Endothelial cell of hepatic sinusoid (primary cell): Measurements from ENCODE around the gene ALDH18A1.

ENCODE experiments used
- in situ Hi-C: cut with HindIII; loops from 2 replicates; pipeline ENCODE4 v1.10.0; 2017; ENCODE audit warnings: low sequenced_read_pairs

ALDH18A1 gene

GRCh38 chr10:95559896-95560277, 96.6 kb downstream of the ALDH18A1 start:
- in situ Hi-C loops, result no loop called here

GRCh38 chr10:95559471-95559870, 97.0 kb downstream of the ALDH18A1 start:
- in situ Hi-C loops, result no loop called here

GRCh38 chr10:95558593-95559320, 97.8 kb downstream of the ALDH18A1 start:
- in situ Hi-C loops, result no loop called here

- in situ Hi-C loops, result no loop called here
These were observed 99.3 kb downstream of the ALDH18A1 start for GRCh38 chr10:95556994-95557767.
